Measurements from ENCODE around the gene CA10.

GRCh38 chr17:52157603-52158449, 688 bp downstream of the CA10 start:
- TF ChIP-seq POLR2AphosphoS5 (IDR thresholded peaks at IDR 0.05; ENCODE audit: low read depth, low read length) (no peak), TAF1 (IDR thresholded peaks at IDR 0.05; ENCODE audit: borderline replicate concordance, insufficient read depth, low read length) (no peak)

All from PFSK-1 (cell line).